ENCODE data around the gene B4GALNT3. TPM values are rescaled to one million over a fixed set of nuclear protein-coding genes. Genes with fewer than 3 reads are reported as not detected.

The B4GALNT3 gene
- total and polyA plus RNA-seq, 2 of the 13 experiments (the other 11 are each of a cell fraction or from before 2014, with no cell fraction given) = 3.2 to 4.4 TPM

- TF ChIP-seq ZNF160 (CRISPR knock-in tag; IDR thresholded peaks at IDR 0.05) (0 out of 2 replicates have a peak, but pooled peaks have one; percentile 25), ZNF143 (CRISPR knock-in tag; IDR thresholded peaks at IDR 0.05) (peak; percentile 59; the same call in 1 of the 2 replicates), GPN1 (CRISPR knock-in tag; IDR thresholded peaks at IDR 0.05; ENCODE audit: borderline replicate concordance) (no peak), ZNF589 (CRISPR knock-in tag; conservative IDR thresholded peaks at IDR 0.05) (peak; percentile 78; the same call in 1 of the 2 replicates), MXI1 (IDR thresholded peaks at IDR 0.05; ENCODE audit: borderline replicate concordance, low read depth, low read length) (peak; percentile 73; the same call in 2 of the 3 replicates), ZNF235 (CRISPR knock-in tag; IDR thresholded peaks at IDR 0.05; ENCODE audit: borderline replicate concordance) (peak; percentile 46; the same call in 1 of the 2 replicates), NFATC3 (CRISPR knock-in tag; IDR thresholded peaks at IDR 0.05) (no peak), TFE3 (CRISPR knock-in tag; IDR thresholded peaks at IDR 0.05) (0 out of 2 replicates have a peak, but pooled peaks have one; percentile 25), ZNF7 (CRISPR knock-in tag; IDR thresholded peaks at IDR 0.05) (no peak), HOMEZ (CRISPR knock-in tag; IDR thresholded peaks at IDR 0.05; ENCODE audit: low read depth) (no peak)
- TF ChIP-seq, protein P1, sequence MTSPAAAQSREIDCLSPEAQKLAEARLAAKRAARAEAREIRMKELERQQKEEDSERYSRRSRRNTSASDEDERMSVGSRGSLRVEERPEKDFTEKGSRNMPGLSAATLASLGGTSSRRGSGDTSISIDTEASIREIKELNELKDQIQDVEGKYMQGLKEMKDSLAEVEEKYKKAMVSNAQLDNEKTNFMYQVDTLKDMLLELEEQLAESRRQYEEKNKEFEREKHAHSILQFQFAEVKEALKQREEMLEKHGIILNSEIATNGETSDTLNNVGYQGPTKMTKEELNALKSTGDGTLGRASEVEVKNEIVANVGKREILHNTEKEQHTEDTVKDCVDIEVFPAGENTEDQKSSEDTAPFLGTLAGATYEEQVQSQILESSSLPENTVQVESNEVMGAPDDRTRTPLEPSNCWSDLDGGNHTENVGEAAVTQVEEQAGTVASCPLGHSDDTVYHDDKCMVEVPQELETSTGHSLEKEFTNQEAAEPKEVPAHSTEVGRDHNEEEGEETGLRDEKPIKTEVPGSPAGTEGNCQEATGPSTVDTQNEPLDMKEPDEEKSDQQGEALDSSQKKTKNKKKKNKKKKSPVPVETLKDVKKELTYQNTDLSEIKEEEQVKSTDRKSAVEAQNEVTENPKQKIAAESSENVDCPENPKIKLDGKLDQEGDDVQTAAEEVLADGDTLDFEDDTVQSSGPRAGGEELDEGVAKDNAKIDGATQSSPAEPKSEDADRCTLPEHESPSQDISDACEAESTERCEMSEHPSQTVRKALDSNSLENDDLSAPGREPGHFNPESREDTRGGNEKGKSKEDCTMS (CRISPR knock-in tag; conservative IDR thresholded peaks at IDR 0.05) = no peak
- TF ChIP-seq, protein P2, sequence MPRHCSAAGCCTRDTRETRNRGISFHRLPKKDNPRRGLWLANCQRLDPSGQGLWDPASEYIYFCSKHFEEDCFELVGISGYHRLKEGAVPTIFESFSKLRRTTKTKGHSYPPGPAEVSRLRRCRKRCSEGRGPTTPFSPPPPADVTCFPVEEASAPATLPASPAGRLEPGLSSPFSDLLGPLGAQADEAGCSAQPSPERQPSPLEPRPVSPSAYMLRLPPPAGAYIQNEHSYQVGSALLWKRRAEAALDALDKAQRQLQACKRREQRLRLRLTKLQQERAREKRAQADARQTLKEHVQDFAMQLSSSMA (CRISPR knock-in tag; IDR thresholded peaks at IDR 0.05) = 0 out of 2 replicates have a peak, but pooled peaks have one; percentile 52
- TF ChIP-seq, protein P3, sequence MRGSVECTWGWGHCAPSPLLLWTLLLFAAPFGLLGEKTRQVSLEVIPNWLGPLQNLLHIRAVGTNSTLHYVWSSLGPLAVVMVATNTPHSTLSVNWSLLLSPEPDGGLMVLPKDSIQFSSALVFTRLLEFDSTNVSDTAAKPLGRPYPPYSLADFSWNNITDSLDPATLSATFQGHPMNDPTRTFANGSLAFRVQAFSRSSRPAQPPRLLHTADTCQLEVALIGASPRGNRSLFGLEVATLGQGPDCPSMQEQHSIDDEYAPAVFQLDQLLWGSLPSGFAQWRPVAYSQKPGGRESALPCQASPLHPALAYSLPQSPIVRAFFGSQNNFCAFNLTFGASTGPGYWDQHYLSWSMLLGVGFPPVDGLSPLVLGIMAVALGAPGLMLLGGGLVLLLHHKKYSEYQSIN (CRISPR knock-in tag; IDR thresholded peaks at IDR 0.05; ENCODE audit: borderline replicate concordance) = no peak
- TF ChIP-seq, protein P4, sequence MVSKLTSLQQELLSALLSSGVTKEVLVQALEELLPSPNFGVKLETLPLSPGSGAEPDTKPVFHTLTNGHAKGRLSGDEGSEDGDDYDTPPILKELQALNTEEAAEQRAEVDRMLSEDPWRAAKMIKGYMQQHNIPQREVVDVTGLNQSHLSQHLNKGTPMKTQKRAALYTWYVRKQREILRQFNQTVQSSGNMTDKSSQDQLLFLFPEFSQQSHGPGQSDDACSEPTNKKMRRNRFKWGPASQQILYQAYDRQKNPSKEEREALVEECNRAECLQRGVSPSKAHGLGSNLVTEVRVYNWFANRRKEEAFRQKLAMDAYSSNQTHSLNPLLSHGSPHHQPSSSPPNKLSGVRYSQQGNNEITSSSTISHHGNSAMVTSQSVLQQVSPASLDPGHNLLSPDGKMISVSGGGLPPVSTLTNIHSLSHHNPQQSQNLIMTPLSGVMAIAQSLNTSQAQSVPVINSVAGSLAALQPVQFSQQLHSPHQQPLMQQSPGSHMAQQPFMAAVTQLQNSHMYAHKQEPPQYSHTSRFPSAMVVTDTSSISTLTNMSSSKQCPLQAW (CRISPR knock-in tag; IDR thresholded peaks at IDR 0.05) = no peak
- TF ChIP-seq, protein P5, sequence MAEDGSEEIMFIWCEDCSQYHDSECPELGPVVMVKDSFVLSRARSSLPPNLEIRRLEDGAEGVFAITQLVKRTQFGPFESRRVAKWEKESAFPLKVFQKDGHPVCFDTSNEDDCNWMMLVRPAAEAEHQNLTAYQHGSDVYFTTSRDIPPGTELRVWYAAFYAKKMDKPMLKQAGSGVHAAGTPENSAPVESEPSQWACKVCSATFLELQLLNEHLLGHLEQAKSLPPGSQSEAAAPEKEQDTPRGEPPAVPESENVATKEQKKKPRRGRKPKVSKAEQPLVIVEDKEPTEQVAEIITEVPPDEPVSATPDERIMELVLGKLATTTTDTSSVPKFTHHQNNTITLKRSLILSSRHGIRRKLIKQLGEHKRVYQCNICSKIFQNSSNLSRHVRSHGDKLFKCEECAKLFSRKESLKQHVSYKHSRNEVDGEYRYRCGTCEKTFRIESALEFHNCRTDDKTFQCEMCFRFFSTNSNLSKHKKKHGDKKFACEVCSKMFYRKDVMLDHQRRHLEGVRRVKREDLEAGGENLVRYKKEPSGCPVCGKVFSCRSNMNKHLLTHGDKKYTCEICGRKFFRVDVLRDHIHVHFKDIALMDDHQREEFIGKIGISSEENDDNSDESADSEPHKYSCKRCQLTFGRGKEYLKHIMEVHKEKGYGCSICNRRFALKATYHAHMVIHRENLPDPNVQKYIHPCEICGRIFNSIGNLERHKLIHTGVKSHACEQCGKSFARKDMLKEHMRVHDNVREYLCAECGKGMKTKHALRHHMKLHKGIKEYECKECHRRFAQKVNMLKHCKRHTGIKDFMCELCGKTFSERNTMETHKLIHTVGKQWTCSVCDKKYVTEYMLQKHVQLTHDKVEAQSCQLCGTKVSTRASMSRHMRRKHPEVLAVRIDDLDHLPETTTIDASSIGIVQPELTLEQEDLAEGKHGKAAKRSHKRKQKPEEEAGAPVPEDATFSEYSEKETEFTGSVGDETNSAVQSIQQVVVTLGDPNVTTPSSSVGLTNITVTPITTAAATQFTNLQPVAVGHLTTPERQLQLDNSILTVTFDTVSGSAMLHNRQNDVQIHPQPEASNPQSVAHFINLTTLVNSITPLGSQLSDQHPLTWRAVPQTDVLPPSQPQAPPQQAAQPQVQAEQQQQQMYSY (CRISPR knock-in tag; IDR thresholded peaks at IDR 0.05) = peak; percentile 95
These were observed 110.2 kb downstream of the B4GALNT3 start (continued) for GRCh38 chr12:569803-570434.
